GM21737 (cell line): ENCODE measurements around the gene NUP93.
"Not testable (repeated sequence)": the region's sequence is repeated elsewhere in the genome, so short reads cannot be mapped to it uniquely, and the experiment has no call there.

Experiments used
- ATAC-seq: cut with Tn5 transposase; IDR thresholded peaks from one replicate; pipeline ENCODE4 v1.9.1; 2021; ENCODE audit warnings: mild to moderate bottlenecking, moderate library complexity; ENCODE audit not compliant: unreplicated experiment

Gene NUP93

GRCh38 chr16:56774016-56774680 is 44.2 kb downstream of the NUP93 start:
- no peak for ATAC-seq

- ATAC-seq = no peak
Observed at GRCh38 chr16:56775162-56775561, 45.2 kb downstream of the NUP93 start.

- ATAC-seq = no peak
Observed at GRCh38 chr16:56776562-56776961, 46.6 kb downstream of the NUP93 start.

GRCh38 chr16:56777001-56777400 is 47.1 kb downstream of the NUP93 start:
- ATAC-seq = no peak

GRCh38 chr16:56777482-56777881 is 47.6 kb downstream of the NUP93 start:
- no peak for ATAC-seq

GRCh38 chr16:56779906-56780305 is 50.0 kb downstream of the NUP93 start:
- no peak for ATAC-seq

DNA sequence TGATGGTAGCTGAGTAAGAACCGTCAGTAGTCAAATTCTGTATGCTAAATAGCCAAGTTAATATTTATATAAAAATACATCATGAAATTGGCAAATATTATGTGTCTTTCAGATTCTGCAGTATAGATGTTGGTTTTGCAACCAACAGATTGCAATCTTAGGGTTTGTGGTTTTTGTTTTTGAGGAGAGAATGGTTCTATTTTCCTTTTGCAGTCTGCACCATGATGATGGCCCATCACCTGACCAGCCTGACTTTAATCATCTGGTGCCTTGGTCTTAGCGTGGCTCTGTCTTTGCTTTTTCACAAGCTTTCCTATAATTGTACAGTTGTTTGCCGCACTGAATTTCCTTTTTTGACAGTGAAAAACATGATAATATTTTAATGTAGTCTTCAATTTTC is 50.7 kb downstream of the NUP93 start:
- ATAC-seq = no peak

- no peak for ATAC-seq
Observed at GRCh38 chr16:56781528-56781961, 51.6 kb downstream of the NUP93 start.

- ATAC-seq = no peak
Observed at GRCh38 chr16:56783344-56783743, 53.4 kb downstream of the NUP93 start.

DNA sequence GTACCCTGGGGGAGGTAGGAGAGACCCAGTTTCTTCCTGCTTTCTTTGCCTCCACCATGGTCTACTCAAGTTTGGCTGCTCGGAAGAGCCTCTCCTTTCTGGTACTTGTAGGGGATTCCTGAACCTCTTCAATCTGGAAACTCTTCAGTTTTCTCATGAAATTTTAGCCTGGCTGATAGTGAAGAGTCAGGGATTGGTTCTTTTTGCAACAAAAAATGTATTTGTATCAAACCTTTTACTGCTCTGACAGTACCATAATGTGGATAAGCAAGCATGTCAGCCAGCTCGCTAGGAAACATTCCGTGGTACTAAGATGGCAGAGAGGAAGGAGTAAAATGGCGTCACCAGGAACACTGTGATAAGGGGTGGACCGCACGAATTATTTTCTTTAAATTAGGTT is 55.4 kb downstream of the NUP93 start:
- no peak for ATAC-seq

GRCh38 chr16:56787167-56787566 is 57.2 kb downstream of the NUP93 start:
- ATAC-seq = no peak

DNA sequence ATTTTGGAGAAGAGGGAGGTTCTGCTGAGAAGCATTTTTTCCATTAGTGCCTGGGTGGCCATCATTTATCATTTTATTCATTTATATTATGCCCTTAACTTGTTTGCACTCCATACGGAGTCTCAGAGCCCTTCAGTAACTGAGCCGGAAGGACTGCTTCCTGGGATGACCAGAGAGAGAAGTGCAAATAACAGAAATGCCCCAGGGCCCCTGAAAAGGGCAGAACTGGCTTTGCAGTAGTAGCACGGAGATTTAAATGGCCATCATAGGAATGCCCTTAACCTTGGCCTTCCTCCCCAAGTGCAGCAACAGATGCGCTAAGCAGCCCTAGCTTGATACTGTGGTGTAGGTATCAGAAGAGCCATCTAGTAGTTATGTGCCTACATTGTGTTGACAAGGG is 58.5 kb downstream of the NUP93 start:
- ATAC-seq = no peak

GRCh38 chr16:56789360-56789759 is 59.4 kb downstream of the NUP93 start:
- ATAC-seq = no peak

DNA sequence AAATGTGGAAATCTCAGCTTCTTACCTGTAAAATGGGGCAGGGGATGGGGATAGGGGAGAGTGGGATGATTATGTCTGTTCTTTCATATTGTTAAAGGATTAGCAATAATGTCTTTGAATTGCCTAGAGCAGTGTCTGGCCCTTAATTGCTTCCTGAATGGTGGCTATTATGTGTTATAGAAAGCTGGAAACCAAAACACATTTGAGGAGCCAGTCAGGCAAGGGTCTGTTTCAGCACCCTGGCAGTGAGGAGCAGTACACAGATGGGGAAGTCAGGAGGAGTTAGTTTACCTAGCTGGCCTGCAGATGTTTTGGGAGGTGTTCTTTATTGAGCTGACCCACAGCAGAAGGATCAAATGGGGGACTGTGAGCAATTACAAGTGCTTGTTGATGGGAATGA is 63.0 kb downstream of the NUP93 start:
- no peak for ATAC-seq

GRCh38 chr16:56793492-56793891 is 63.6 kb downstream of the NUP93 start:
- ATAC-seq = no peak

GRCh38 chr16:56795011-56795410 is 65.1 kb downstream of the NUP93 start:
- no peak for ATAC-seq

GRCh38 chr16:56797038-56797437 is 67.1 kb downstream of the NUP93 start:
- ATAC-seq = not testable (repeated sequence)

- no peak for ATAC-seq
Observed at GRCh38 chr16:56797861-56798260, 67.9 kb downstream of the NUP93 start.

DNA sequence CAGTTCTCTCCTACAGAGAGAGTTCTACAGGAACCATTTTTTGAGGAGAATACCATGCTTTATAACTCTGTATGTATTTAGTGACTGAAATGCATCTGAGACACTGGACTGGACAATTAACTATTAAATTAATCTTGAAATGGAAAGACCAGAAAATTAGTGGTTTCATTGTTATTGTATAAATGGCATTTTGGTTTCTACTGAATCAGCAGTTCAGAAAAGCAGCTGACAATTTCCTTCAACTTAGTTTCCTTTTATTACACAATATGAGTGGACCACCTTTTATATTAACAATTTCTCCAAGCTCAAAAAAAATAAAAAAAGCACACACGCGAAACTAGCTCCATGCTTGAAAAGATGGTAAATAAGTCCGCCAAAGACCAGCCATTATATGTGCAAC is 69.0 kb downstream of the NUP93 start:
- ATAC-seq = no peak

- no peak for ATAC-seq
Observed at GRCh38 chr16:56800355-56800754, 70.4 kb downstream of the NUP93 start.

DNA sequence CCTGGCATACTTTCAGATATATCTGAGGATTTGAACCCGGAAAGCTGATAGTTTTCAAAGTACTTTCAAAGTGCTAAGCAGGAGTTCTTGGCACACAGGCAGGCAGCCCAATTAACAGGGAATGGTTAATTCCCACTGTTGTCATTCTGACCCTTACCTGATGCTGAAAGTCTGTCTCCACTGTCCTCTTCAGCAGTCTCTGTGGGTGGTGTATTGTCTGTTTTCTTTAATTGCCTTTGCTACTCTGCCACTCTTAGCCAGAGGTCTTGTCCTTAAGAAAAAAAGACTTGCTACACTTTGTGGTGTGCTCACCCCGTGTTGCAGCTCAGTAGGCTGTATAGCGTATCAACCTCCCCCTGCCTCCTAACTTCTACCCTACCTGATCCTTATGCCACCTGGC is 71.8 kb downstream of the NUP93 start:
- ATAC-seq = no peak

- ATAC-seq = no peak
Observed at GRCh38 chr16:56807011-56807675, 77.2 kb downstream of the NUP93 start.

GRCh38 chr16:56807676-56808067 is 77.7 kb downstream of the NUP93 start:
- not testable (repeated sequence) for ATAC-seq
